NCI-H187 treated with DMSO at 0.1 percent for 48 hours (cell line): ENCODE results near the gene NPSR1.
"Not testable (repeated sequence)": the region's sequence is repeated elsewhere in the genome, so short reads cannot be mapped to it uniquely, and the experiment has no call there.

Experiments
- DNase-seq: peaks from one replicate; lab custom pipeline; 2025; lab: John Stamatoyannopoulos, UW

Gene NPSR1

DNA sequence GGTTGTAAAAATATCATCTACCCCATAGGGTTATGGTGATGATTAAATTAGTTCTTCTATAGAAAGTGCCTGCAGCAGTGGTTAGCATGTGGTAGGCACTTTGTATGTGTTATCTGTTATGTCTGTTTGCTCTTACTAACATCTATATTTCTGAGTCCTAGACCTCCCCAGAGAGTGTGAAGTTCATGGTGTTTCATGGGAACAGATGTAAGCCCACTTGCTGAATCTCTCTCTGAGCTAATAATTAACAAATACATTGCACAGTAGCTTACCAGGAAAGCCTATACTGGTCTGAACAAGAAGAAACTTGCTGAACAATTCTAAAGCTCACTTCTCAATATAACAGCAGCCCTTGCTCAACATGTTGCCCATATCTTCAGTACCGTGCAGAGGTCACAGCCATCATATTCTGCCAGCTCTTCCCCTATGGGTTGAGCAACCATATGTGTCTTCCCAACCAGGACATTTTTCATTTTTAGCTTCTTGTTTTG lies 100.1 kb downstream of the NPSR1 start:
- DNase-seq: no peak

DNA sequence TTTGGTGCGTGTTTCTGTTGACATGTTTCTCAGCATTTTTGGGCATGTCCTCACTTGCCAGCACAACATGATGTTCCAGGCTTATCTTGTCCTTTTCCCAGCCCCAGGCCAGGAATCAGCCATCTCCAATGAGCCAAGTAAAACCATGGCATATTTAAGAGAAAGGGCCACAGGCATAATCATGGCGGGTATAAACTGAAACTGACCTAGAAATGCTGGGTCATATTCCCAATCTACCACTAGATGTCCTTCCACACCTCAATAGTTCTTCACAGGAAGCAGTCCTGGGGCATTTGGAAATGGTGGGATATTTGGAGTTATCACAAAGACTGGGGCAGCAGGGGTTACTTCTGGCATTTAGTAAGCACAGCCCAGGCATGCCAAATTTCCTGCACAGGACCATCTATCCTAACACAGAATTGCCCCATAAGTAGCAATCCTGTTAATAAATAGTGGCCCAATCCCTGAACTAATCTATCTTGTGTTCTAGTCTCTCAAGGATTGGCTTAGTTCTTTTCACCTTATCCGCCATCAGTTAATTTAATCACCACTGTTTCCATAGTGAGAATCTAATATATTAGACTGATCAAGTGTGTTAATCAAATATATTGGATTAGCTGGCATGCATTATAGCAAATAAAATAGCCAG lies 101.6 kb downstream of the NPSR1 start:
- DNase-seq: no peak

DNA sequence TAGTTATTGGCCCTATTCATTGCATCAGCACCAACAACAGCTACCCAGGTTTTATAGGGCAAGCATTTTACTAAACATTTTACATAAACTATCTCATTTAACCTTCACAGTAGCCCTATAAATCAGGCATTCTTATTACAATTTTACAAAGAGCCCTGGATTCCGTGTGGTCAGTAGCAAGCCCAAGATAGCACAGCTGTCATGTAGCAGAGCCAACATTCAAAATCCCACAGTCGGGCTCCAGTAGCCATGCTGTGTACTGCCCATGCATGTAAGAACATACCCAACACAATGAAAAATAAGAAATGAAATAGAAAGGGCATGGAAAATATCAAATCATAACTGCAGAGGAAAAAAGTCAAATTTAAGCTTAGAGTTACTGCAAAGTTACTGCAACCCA lies 102.3 kb downstream of the NPSR1 start:
- DNase-seq: no peak

GRCh38 chr7:34761206-34761605 lies 103.2 kb downstream of the NPSR1 start:
- no peak for DNase-seq

- no peak for DNase-seq
Observed at GRCh38 chr7:34761627-34762026, 103.6 kb downstream of the NPSR1 start.

DNA sequence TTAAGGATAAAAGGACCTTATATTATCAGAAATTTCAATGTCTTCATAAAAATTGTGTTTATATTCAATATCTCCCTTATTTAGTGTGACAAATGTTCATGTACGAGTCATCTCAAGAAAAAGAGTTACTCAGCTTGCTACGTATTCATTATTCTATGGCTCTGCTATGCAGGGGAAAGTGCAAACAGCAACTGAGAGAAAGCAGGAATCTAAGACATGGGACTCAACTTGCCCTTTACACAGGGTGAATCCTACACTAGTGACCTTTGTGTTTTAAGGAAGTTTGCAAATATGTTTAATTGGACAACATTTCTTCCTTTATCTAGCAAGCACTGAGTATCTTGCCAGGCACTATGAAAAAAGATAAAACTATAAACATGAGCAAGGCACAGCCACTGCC lies 104.7 kb downstream of the NPSR1 start:
- DNase-seq: no peak

GRCh38 chr7:34772296-34772938 lies 114.4 kb downstream of the NPSR1 start:
- DNase-seq: no peak

DNA sequence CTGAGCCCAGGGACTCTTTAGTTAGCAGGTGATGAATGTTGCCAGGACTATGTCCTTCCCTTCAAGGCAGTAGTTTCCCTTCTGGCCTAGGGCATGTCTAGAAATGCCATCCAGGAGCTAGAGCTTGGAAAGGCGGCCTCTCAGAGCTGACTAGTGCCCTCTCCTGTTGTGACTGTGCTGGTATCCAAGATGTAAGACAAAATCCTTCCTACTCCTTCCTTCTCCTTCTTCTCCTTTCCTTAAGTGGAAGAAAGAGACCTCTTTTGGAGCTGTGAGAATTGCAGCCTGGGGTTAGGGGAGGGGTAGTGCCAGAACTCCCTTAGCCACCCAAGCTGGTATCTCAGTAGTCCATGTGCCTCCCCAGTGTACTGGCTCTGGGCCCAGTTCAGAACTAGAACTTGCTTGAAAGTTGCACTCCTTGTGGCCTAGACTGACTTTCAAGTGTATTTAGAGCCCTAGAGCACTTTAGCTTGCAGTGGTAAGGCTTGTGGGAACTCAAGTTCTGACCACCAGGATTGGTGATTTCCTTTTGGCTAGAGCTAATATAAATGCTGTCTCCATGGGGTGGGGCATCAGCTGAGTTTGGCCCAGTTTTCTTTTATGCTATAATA lies 118.8 kb downstream of the NPSR1 start:
- DNase-seq: no peak

DNA sequence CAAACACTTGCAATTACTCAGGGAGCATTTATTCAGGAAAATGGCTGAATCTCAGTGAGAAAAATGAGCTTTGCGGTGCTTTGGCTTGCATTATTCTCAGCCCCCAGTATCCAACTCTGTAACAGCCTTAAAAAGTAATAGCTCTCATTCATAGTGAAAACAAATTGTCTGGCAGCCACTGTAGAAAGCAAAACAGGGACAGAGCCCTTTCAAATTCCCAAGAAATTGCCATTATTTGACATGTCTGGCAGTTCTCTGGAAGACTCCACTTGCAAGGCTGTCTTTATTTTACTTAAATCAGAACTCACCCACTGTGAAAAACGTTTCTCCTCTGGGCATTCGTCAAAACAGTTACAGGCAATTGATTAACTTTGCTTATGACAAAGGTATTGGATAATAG lies 122.5 kb downstream of the NPSR1 start:
- no peak for DNase-seq

GRCh38 chr7:34787586-34787985 lies 129.6 kb downstream of the NPSR1 start:
- DNase-seq: no peak

- no peak for DNase-seq
Observed at GRCh38 chr7:34806831-34807230, 148.8 kb downstream of the NPSR1 start.

DNA sequence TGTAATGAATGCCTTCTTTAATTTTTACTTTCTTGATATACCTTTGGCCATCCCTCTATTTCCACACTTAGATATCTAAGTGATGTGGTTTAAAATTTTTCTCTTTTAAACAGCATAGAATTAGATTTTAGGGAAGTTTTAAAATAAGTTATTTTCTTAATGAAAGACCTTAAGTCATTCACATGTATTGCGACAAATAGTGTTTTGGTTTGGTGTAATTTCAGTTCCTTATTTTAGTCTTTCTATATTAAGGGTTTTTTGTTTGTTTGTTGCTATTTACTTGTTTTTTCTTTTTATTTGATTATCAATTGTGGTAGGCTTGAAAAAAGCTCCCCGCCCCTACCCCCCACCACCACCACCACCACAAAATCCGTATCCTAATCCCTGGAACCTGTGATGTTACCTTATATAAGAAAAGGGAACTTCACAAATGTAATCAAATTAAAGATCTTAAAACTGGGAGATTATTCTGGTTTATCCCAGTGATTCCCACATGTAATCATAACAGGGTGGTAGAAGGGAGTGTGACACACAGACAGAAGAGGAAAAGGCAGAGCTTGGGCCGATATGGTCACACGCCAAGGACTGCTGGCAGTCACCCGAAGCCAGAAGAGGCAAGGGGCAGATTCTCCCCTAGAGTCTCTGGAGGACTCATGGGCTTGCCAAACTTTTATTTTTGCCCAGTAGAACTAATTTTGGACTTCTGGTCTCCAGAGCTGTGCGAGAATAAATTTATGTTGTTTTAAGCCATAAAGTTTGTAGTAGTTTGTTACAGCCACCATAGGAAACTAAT lies 149.7 kb downstream of the NPSR1 start:
- no peak for DNase-seq

DNA sequence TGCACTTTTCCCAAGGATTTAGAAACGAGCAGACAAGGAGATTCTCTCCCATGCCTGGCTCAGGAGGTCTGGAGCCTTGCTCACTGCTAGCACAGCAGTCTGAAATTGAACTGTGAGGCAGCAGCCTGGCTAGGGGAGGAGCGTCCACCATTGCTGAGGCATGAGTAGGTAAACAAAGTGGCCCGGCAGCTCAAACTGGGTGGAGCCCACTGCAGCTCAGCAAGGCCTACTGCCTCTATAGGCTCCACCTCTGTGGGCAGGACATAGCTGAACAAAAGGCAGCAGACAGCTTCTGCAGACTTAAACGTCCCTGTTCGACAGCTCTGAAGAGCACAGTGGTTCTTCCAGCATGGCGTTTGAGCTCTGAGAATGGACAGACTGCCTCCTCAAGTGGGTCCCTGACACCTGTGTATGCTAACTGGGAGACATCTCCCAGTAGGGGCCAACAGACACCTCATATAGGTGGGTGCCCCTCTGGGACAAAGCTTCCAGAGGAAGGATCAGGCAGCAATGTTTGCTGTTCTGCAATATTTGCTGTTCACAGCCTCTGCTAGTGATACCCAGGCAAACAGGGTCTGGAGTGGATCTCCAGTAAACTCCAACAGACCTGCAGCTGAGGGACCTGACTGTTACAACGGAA lies 156.3 kb downstream of the NPSR1 start:
- not testable (repeated sequence) for DNase-seq

- no peak for DNase-seq
Observed at GRCh38 chr7:34821932-34822558, 164.0 kb downstream of the NPSR1 start.

DNA sequence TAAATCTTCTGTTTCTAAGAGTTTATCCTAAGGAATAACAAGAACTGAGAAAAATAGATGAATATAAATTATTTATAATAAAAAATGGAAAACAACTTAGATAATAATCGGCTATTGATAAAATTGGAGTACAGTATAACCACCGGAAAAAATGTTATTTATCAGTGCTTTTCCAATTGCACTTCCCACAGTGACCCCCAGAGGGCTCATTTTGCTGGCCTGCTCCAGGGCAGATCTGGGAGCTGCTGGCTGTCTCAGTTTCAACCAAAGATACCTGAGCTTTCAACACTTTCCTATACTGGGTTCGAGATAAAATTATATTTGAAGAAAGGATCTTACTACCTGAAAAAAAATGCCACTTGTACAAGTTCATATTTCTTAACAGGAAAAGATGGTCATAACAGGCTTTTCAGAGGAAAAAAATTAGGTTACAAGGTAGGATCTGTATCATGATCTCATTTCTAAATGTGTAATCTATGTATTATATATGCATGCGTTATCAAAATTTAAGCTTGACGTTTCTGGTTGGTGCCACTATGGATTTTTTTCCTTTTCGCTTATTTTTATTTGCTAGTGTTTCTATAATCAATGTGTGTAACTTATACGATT lies 165.7 kb downstream of the NPSR1 start:
- DNase-seq: no peak

DNA sequence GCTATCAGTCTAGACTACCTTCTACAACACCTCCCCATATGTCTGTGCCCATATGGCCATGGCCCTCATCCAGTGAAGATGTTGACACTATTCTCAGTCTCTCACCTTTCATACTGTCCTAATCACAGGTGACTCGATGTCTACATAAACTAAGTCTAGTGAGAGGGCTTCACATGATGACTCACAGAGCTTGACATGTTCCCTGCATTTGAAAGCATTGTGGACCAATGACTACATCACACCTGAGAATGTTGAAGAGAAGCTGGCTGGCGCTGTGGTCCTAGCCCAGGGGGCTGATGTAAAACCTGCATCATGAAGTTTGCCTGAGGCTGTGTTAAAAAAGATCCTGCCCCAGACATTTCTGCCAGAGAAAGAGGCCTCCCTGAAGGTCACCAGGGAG lies 167.2 kb downstream of the NPSR1 start:
- no peak for DNase-seq

GRCh38 chr7:34830390-34830789 lies 172.4 kb downstream of the NPSR1 start:
- DNase-seq: no peak

DNA sequence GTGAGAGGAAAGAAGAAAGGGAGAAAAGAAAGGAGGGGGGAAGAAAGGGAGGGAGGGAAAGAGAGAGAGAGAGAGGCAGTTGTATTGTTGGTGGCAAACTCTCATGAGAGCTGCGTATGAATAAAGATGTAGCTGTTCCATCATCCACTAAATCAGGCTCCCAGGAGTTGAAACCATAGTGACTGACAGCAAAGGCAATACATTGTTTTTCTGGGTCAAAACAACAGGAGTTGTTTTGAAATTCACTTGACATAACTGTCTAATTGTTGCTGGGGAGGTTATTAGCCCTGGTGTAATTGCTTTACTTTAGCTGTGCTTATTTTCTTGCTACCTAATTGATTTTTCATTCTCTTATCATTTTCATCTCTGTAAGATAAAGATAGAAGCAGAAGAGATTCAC lies 173.4 kb downstream of the NPSR1 start:
- DNase-seq: no peak

DNA sequence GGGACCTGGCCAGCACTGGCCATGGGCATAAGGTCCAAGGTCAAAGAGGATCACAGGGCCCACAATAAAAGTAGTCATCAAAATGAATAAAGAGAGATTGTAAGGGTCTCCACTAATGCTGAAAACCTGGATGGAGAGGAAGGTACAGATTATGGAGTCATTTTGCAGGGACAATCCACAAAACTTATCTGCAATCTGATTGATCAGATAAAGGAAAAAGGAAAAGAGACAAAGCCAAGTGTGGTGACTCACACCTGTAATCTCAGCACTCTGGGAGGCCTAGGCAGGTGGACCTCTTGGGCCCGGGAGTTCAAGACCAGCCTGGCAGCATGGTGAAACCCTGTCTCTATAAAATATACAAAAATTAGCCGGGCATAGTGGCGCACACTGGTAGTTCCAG lies 174.0 kb downstream of the NPSR1 start:
- DNase-seq: no peak

GRCh38 chr7:34835901-34836600 lies 178.0 kb downstream of the NPSR1 start:
- no peak for DNase-seq

DNA sequence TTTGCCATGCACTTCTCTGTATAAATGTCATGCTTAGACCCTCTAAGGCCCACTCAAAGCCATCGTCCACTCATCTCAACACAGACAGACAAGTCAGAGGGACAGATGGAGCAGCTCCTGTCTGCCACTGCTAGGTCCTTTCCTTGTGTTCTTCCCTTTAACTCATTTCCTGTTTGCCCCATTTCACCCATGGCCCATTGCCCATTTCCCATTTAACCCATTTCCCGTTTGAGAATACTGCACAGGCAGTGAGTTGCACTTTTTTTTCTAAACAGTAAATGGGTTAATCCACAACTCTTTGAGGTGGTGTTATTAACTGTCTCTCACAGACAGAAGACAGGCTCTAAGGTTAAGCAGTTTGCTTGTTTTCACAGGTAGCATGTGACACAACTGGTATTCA lies 179.3 kb downstream of the NPSR1 start:
- no peak for DNase-seq
